Heart left ventricle (tissue), 16 donors: Measurements from ENCODE around the gene PHLDA2. TPM values are rescaled to one million over a fixed set of nuclear protein-coding genes. Genes with fewer than 3 reads are reported as not detected.
A peak's percentile ranks its signal among the peaks of the same experiment; 100 is the strongest.

Experiments
- ATAC-seq, 4 donors: fragments of 200-7000 bp; cut with Tn5 transposase; one replicate each; pipeline ENCODE4 v1.9.1; 2020 to 2022; ENCODE audit warnings: moderate library complexity in 4 of 4, mild to moderate bottlenecking in 3 of 4, moderate number of reproducible peaks in 1 of 4
- DNase-seq, 5 donors: peaks; one replicate each; pipeline ENCODE4 v3.0.0-alpha.2; 2020
- H3K27ac ChIP-seq, 12 donors: fragments of 200-600 bp; sonication (generic) in 4 of 12; one replicate each; pipeline versions ENCODE4 v1.5.0 to v1.8.0; 2016 to 2022; ENCODE audit warnings: mild to moderate bottlenecking in 2 of 12
- H3K27me3 ChIP-seq, 9 donors: fragments of 200-600 bp; sonication (generic) in 2 of 9; one replicate each; pipeline versions ENCODE4 v1.5.1 to v1.8.0; 2016 to 2022; ENCODE audit warnings: mild to moderate bottlenecking in 3 of 9
- H3K36me3 ChIP-seq, 9 donors: fragments of 200-600 bp; sonication (generic) in 2 of 9; one replicate each; pipeline versions ENCODE4 v1.5.0 to v1.8.0; 2018 to 2022; ENCODE audit warnings: mild to moderate bottlenecking in 2 of 9
- H3K4me1 ChIP-seq, 12 donors: fragments of 200-600 bp; sonication (generic) in 4 of 12; one replicate each; pipeline versions ENCODE4 v1.5.0 to v1.8.0; 2016 to 2022; ENCODE audit warnings: mild to moderate bottlenecking in 3 of 12
- H3K4me3 ChIP-seq, 12 donors: fragments of 200-600 bp; sonication (generic) in 4 of 12; one replicate each; pipeline versions ENCODE4 v1.5.0 to v1.8.0; 2017 to 2022; ENCODE audit warnings: mild to moderate bottlenecking in 9 of 12, moderate library complexity in 4 of 12
- H3K9me3 ChIP-seq, 12 donors: fragments of 200-600 bp; sonication (generic) in 4 of 12; one replicate each; pipeline versions ENCODE4 v1.5.0 to v1.8.0; 2016 to 2022; ENCODE audit warnings: mild to moderate bottlenecking in 1 of 12
- CTCF ChIP-seq, 12 donors: fragments of 200-600 bp; sonication (generic) in 4 of 12; IDR thresholded peaks; one replicate each; pipeline versions ENCODE4 v1.5.0 to v1.8.0; 2018 to 2022; ENCODE audit warnings: antibody characterized with exemption in 12 of 12, mild to moderate bottlenecking in 5 of 12
- POLR2A ChIP-seq, 2 donors: fragments of 450-650 bp; IDR thresholded peaks; one replicate each; pipeline ENCODE4 v1.6.1; 2017; ENCODE audit warnings: antibody characterized with exemption in 2 of 2, mild to moderate bottlenecking in 2 of 2, moderate library complexity in 2 of 2
- WGBS, 4 donors: extraction: QIAGEN DNeasy Blood & Tissue Kit in 2 of 4; methylation state at CpG; one replicate each; pipeline versions ENCODE4 v1.1.5 to v1.1.7; 2013 to 2018; 5-methylcytosine and 5-hydroxymethylcytosine counted together
- intact Hi-C, 10 donors: fragments of 100-400 bp; cut with DNase I; formaldehyde crosslinking; loops; one replicate each; pipeline versions ENCODE4 v1.11.1 to v1.14.2; 2022
- polyA plus RNA-seq, 2 donors: library from polyadenylated mRNA; stranded (reverse); fragments of 200-250 nt; gene quantifications; one replicate each; pipeline ENCODE4 v1.2.3, GENCODE V29; 2013
- total RNA-seq, 9 donors: library from RNA; depleted of rRNA in 2 of 9; stranded (reverse); fragments of >200 nt in 2 of 9; fragmentation: NEBNext Ultra II Directional in 3 of 9; extraction: Animal tissue kit (Norgen Biotek cat#: 25700) in 3 of 9; gene quantifications; one replicate each; pipeline versions ENCODE4 v1.1.0 to v1.2.4, GENCODE V29; 2016 to 2023
- donor health status: ischemic (EF 13 %, LVEDD 7.1; RV severe dilation, severe dysfunction).
- donor health status: healthy with polysubstance abuse.
- donor health status: DM: no; HTN: yes; CAD: no.
- donor health status: DM: no; HTN: no; CAD: no.
- donor health status: ischemic (EF 25% LVEDD 6.9; RV normal size, moderate dysfunction).
- donor health status: ischemic (EF 25% LVEDD 5.7; RV mildly dilated, moderate dysfunction).
- donor health status: healthy.
- donor health status: DM: yes; HTN: yes; CAD: no.
- donor health status: ischemic (EF 35%, LVEDD 5.7; RV mildly dilated, moderate dysfunction).
- donor health status: nonischemic (EF 11% LVEDD 7.7; RV severe dilation, severe dysfunction).
- donor health status: DM: yes; HTN: yes; CAD: no.
- donor health status: PGD.
- donor health status: ischemic (EF 29% LVEDD 5.4; RV normal size, mild dysfunction).
- donor health status: nonischemic (EF 23%, LVEDD 6.1; RV moderate dilation, normal function).

PHLDA2 gene
- total and polyA plus RNA-seq, 11 donors = 0.40 to 9.2 (median 1.0) TPM; not detected in 2

- Histone ChIP-seq H3K27ac (no peak overlapping the region), H3K4me3 (no peak overlapping the region), H3K9me3 (peaks cover 0 to 7% (median 0%) of the 10 kb centered on the region in 12 donors), H3K27me3 (peaks cover 0 to 4% (median 0%) of the 10 kb centered on the region in 9 donors), H3K36me3 (no peaks in the 10 kb centered on the region), H3K4me1 (peaks cover 0 to 40% (median 16%) of the 10 kb centered on the region in 12 donors)
- TF ChIP-seq POLR2A (IDR thresholded peaks at IDR 0.05) = no peak
- TF ChIP-seq CTCF (IDR thresholded peaks at IDR 0.05) = no peak
- intact Hi-C loops = no loop called here
- DNase-seq (no peak), ATAC-seq (no peak)
- 72 to 89% (median 81%) methylated on average over 7 of the region's 7 CpGs for WGBS, 4 donors
Measured at GRCh38 chr11:2903672-2904011, 25.6 kb downstream of the PHLDA2 start.

GRCh38 chr11:2902784-2903671 is 26.2 kb downstream of the PHLDA2 start:
- ATAC-seq = no peak
- intact Hi-C loops = no loop called here
- WGBS, 4 donors = 77 to 85% (median 79%) methylated on average over 11 to 23 of the region's 23 CpGs

DNA sequence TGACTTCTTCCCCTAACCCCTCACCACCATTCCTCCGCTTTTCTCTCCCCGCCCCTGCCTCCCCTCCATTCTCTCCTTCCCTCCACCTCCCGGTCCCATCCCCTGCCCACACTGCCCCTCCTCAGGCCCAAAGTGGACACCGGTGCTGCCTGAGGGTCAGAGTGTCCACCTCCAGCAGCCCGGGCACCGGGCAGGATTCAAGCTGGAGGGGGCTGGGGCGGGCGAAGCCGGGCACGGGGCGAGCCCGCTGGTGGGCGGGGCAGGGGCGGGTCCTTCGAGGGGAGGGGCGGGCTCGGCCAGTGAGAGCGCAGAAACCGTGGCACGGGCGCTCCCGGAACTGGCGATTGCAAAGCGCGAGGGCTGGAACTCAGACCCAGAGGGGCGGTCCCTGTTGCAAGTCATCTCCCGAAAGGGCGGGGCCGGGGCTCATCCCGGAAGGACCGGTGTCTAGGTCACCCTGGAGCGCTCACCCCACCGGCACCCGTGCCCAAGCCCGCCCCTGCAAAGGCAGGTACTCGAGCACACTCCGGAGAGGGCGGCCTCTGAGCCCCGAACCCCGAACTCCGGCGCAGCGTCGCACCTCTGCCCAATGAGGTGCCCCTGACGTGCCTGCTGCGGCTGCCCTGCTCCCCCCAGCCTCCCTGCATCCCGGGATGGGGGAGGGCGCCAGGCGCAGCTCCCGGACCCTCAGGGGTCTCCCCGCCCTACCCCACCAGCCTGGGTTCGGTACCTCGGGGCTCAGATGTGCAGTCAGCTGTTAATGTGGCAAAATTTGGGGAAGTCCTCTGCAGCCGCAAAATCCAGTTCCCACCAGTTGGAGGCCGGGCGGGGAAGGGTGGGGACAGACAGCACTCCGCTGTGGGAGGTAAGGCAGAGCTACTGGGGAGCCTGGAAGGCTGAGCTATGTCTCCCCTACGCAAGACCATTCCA is 27.1 kb downstream of the PHLDA2 start:
- peaks cover 0 to 54% (median 17%) of the 10 kb centered on the region in 12 donors for H3K4me1 ChIP-seq
- intact Hi-C loops = no loop called here

More at GRCh38 chr11:2902784-2903671, 26.2 kb downstream of the PHLDA2 start:
- no peak for TF ChIP-seq POLR2A (IDR thresholded peaks at IDR 0.05)
- no peak for TF ChIP-seq CTCF (IDR thresholded peaks at IDR 0.05)
- Histone ChIP-seq H3K4me3 (peak overlapping the region in 11 of 12 donors; percentile 39 to 79 (median 65)), H3K27me3 (peaks cover 0 to 2% (median 0%) of the 10 kb centered on the region in 9 donors), H3K36me3 (no peaks in the 10 kb centered on the region), H3K4me1 (peaks cover 0 to 46% (median 17%) of the 10 kb centered on the region in 12 donors), H3K9me3 (peaks cover 0 to 7% (median 0%) of the 10 kb centered on the region in 12 donors), H3K27ac (peak overlapping the region in 3 of 12 donors; percentile 72 to 83 (median 73))
- DNase-seq = no peak

More for the DNA sequence above, 27.1 kb downstream of the PHLDA2 start:
- peak in 1 of 2 donors; percentile 45 for TF ChIP-seq POLR2A (IDR thresholded peaks at IDR 0.05)
- TF ChIP-seq CTCF (IDR thresholded peaks at IDR 0.05) = no peak
- Histone ChIP-seq H3K4me3 (peak overlapping the region; percentile 39 to 79 (median 65)), H3K27ac (peak overlapping the region in 9 of 12 donors; percentile 24 to 83 (median 66)), H3K27me3 (no peaks in the 10 kb centered on the region), H3K36me3 (no peaks in the 10 kb centered on the region), H3K9me3 (peaks cover 0 to 5% (median 0%) of the 10 kb centered on the region in 12 donors)
- DNase-seq (peak; percentile 94 to 97 (median 97)), ATAC-seq (peak; percentile 56 to 90 (median 88))
- 6 to 21% (median 7%) methylated on average over 15 to 58 of the region's 58 CpGs for WGBS, 4 donors
